PC-9 (cell line): Measurements from ENCODE around the gene CHAD. TPM values are rescaled to one million over a fixed set of nuclear protein-coding genes. Genes with fewer than 3 reads are reported as not detected.

ENCODE experiments used
- BruUV-seq: library from RNA; stranded (reverse); fragments of 400-500 nt; replicated peaks from 2 replicates; lab custom pipeline; 2021; lab: Mats Ljungman, UMichigan
- CTCF ChIA-PET: fragments of 300-600 bp; sonication (Branson Sonifier 250); formaldehyde crosslinking; loops from one replicate; lab custom pipeline; 2022; ENCODE audit warnings: antibody characterized with exemption; lab: Charles Lee
- POLR2A ChIA-PET: fragments of 300-600 bp; sonication (Branson Sonifier 250); formaldehyde crosslinking; loops from one replicate; lab custom pipeline; 2022; ENCODE audit warnings: antibody characterized with exemption; ENCODE audit not compliant: unreplicated experiment; lab: Charles Lee
- DNase-seq, 2 experiments: peaks; one replicate each; pipeline versions ENCODE4 v3.0.0 to v3.0.0-alpha.2; 2015 to 2022; ENCODE audit warnings: mixed read lengths in 1 of 2
- H2AFZ ChIP-seq: fragments of 200-600 bp; sonication (generic); 2 replicates; pipeline ENCODE4 v1.8.1; 2017; ENCODE audit warnings: antibody characterized with exemption
- H3F3A ChIP-seq: fragments of 200-600 bp; sonication (generic); 2 replicates; pipeline ENCODE4 v1.8.1; 2017; ENCODE audit warnings: antibody characterized with exemption, mild to moderate bottlenecking, low read depth; ENCODE audit not compliant: insufficient read depth
- H3K27ac ChIP-seq: fragments of 200-600 bp; sonication (generic); 2 replicates; pipeline ENCODE4 v1.6.1; 2016; ENCODE audit warnings: mixed run types
- H3K27me3 ChIP-seq: fragments of 200-600 bp; sonication (generic); 2 replicates; pipeline ENCODE4 v1.6.1; 2016; ENCODE audit warnings: low read depth, mixed run types; ENCODE audit not compliant: insufficient read depth
- H3K36me3 ChIP-seq: fragments of 200-600 bp; sonication (generic); 2 replicates; pipeline ENCODE4 v1.6.1; 2016; ENCODE audit warnings: low read depth, mixed run types
- H3K4me1 ChIP-seq: fragments of 200-600 bp; sonication (generic); replicated peaks from 2 replicates; pipeline ENCODE4 v1.6.1; 2016; ENCODE audit warnings: mixed run types; ENCODE audit not compliant: insufficient read depth
- H3K4me2 ChIP-seq: fragments of 200-600 bp; sonication (generic); 2 replicates; pipeline ENCODE4 v1.6.1; 2017; ENCODE audit warnings: mixed run types
- H3K4me3 ChIP-seq: fragments of 200-600 bp; sonication (generic); 2 replicates; pipeline ENCODE4 v1.6.1; 2016; ENCODE audit warnings: mixed run types
- H3K79me2 ChIP-seq: fragments of 200-600 bp; sonication (generic); 2 replicates; pipeline ENCODE4 v1.6.1; 2017; ENCODE audit warnings: low read depth, mixed run types
- H3K9me2 ChIP-seq: fragments of 200-600 bp; sonication (generic); 2 replicates; pipeline ENCODE4 v1.8.1; 2017; ENCODE audit warnings: mild to moderate bottlenecking; ENCODE audit not compliant: insufficient read depth
- H3K9me3 ChIP-seq: fragments of 200-600 bp; sonication (generic); 2 replicates; pipeline ENCODE4 v1.8.1; 2016; ENCODE audit warnings: low read depth; ENCODE audit not compliant: insufficient read depth
- H4K20me1 ChIP-seq: fragments of 200-600 bp; sonication (generic); 2 replicates; pipeline ENCODE4 v1.8.1; 2017; ENCODE audit not compliant: insufficient read depth
- EZH2 ChIP-seq: fragments of 200-600 bp; sonication (generic); IDR thresholded peaks from 2 replicates; pipeline ENCODE4 v1.8.0; 2017; ENCODE audit warnings: antibody characterized with exemption, low read depth
- intact Hi-C: fragments of 100-400 bp; cut with micrococcal nuclease; formaldehyde crosslinking; loops from one replicate; pipeline ENCODE4 v1.10.0; 2022; ENCODE audit not compliant: unreplicated experiment
- total RNA-seq: library from RNA; stranded (reverse); gene quantifications from 2 replicates; pipeline ENCODE4 v1.2.3, GENCODE V29; 2021
- TF ChIP-seq, protein P1 (sequence below): fragments of 200-600 bp; sonication (generic); conservative IDR thresholded peaks from 2 replicates; pipeline ENCODE4 v1.6.1; 2017; ENCODE audit warnings: mixed run types, antibody characterized with exemption, mild to moderate bottlenecking, moderate library complexity

CHAD gene
- total RNA-seq, 1 experiment from 2014 or later, result not detected

DNA sequence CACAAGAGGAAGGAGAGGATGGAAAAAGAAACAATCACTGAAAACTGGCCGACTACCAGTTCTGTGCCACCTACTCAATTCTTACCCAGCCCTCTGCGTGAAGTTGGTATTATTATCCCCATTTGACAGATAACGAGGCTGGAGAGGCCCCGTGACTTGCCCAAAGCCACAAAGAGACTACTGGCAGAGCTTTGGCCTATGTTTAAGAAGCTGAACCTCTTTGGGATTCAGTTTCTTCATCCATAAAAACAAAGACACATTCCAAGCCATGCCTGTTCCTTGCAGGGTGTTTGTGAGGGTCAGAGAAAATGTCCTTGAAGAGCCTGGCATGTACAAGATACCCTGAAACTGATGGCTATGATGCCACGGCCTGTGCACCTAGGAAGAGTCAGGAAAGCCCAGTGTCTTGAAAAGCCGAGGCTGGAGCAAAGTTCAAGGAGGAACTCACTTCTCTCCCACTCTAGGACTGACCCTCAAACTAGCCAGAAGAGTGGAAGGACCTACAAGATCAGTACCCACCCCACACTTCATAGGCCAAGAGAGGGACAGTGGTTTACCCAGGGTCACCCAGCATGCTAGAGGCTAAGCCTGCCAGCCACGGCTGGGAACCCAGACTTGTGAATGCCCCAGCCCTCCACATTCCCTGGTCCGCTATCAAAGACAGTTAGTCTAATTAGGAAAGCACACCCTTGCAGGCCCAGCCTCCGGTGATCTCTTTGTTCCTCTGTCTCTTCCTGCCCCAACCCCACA, 44.3 kb downstream of the CHAD start:
- peak overlapping the region; percentile 92 for H3K27ac ChIP-seq
- CTCF ChIA-PET, result no interaction called here
- peak overlapping the region; percentile 91 for H3K4me2 ChIP-seq
- peaks cover 40% of the 10 kb centered on the region for H3F3A ChIP-seq
- H3K27me3 ChIP-seq, result no peaks in the 10 kb centered on the region
- no peaks in the 10 kb centered on the region; the same call in 1 of the 2 replicates for H4K20me1 ChIP-seq
- H2AFZ ChIP-seq, result no peak overlapping the region
- peaks cover 81% of the 10 kb centered on the region for H3K4me1 ChIP-seq
- peaks cover 47% of the 10 kb centered on the region for H3K79me2 ChIP-seq
- POLR2A ChIA-PET, result interaction anchor here (0.7 kb wide), 1 partner anchor 32 kb away, joined by 3 read pairs; no protein-coding TSS in a partner anchor
- peak in 1 of 2 experiments; percentile 45 for DNase-seq
- H3K4me3 ChIP-seq, result peak overlapping the region; percentile 63
- BruUV-seq, result no TSS peak
- no peaks in the 10 kb centered on the region for H3K9me2 ChIP-seq
- intact Hi-C loops, result loop anchor here (1.0 kb wide), 2 partner anchors 18 to 54 kb away; partner anchors contain the start of gene RSAD1
- no peaks in the 10 kb centered on the region for H3K9me3 ChIP-seq
- no peak for TF ChIP-seq EZH2
- TF ChIP-seq, protein P1, sequence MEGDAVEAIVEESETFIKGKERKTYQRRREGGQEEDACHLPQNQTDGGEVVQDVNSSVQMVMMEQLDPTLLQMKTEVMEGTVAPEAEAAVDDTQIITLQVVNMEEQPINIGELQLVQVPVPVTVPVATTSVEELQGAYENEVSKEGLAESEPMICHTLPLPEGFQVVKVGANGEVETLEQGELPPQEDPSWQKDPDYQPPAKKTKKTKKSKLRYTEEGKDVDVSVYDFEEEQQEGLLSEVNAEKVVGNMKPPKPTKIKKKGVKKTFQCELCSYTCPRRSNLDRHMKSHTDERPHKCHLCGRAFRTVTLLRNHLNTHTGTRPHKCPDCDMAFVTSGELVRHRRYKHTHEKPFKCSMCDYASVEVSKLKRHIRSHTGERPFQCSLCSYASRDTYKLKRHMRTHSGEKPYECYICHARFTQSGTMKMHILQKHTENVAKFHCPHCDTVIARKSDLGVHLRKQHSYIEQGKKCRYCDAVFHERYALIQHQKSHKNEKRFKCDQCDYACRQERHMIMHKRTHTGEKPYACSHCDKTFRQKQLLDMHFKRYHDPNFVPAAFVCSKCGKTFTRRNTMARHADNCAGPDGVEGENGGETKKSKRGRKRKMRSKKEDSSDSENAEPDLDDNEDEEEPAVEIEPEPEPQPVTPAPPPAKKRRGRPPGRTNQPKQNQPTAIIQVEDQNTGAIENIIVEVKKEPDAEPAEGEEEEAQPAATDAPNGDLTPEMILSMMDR, result no peak
- peaks cover 7% of the 10 kb centered on the region for H3K36me3 ChIP-seq

DNA sequence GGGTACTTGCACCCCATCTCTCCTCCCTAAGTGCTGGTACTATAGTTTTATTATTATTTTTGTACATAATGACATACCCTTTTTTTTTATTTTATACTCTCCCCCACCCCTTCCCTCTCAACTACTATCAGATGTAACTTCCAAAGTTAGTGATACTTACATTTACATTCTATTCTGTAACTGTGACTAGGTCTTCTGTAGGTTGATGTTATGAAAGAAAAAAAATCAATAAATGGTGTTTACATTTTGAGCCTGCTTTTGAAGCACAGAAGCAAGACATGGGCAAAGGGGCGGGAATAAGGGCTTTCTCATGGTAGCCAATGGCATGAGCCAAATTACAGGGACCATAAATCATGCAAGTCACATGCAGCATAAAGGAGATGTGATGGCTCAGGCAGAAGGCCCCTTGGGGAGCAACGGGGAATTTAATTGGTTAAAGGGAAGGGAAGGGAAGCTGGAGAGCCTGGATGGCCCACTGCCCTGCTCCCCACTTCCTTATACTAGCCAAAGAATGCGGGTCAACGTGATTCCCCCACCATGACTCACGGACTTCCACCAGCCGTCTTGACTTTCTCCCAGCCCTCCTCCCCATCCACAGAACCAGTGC, 45.0 kb downstream of the CHAD start:
- POLR2A ChIA-PET, result interaction anchor here (0.7 kb wide), 1 partner anchor 32 kb away, joined by 3 read pairs; no protein-coding TSS in a partner anchor
- Histone ChIP-seq H3K27ac (peak overlapping the region; percentile 92), H3K4me3 (peak overlapping the region; percentile 24; the same call in 1 of the 2 replicates), H3F3A (peaks cover 40% of the 10 kb centered on the region), H4K20me1 (no peaks in the 10 kb centered on the region; the same call in 1 of the 2 replicates), H3K4me2 (peak overlapping the region; percentile 91), H3K36me3 (peaks cover under 1% of the 10 kb centered on the region; the same call in 1 of the 2 replicates), H3K4me1 (peaks cover 73% of the 10 kb centered on the region), H3K27me3 (no peaks in the 10 kb centered on the region), H3K9me3 (no peaks in the 10 kb centered on the region), H3K9me2 (no peaks in the 10 kb centered on the region), H2AFZ (no peak overlapping the region), H3K79me2 (peaks cover 40% of the 10 kb centered on the region)
- peak; percentile 90 to 100 for DNase-seq
- no TSS peak for BruUV-seq
- CTCF ChIA-PET, result no interaction called here
- TF ChIP-seq, protein P1, result no peak
- TF ChIP-seq EZH2, result no peak
- intact Hi-C loops, result loop anchor here (1.0 kb wide), 2 partner anchors 19 to 55 kb away; partner anchors contain the start of gene RSAD1

DNA sequence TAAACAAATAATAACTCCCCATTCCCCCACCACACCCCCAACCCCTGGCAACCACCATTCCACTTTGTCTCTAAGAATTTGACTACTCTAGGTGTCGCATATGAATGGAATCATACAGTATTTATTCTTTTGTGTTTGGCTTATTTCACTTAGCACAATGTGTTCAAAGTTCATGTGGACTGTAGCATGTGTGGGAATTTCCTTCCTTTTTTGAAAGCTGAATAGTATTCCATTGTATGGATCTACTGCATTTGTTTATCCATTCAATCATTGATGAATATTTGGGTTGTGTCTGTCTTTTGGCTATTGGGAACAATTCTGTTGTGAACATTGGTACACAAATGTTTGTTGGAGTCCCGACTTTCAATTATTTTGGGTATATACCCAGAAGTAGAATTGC, 45.9 kb downstream of the CHAD start:
- Histone ChIP-seq H3K79me2 (peaks cover 30% of the 10 kb centered on the region), H3K4me2 (peak overlapping the region; percentile 91), H3K9me3 (no peaks in the 10 kb centered on the region), H3K9me2 (no peaks in the 10 kb centered on the region), H2AFZ (no peak overlapping the region), H3K27me3 (no peaks in the 10 kb centered on the region), H3K4me1 (peaks cover 65% of the 10 kb centered on the region), H3K4me3 (no peak overlapping the region; the same call in 1 of the 2 replicates), H4K20me1 (no peaks in the 10 kb centered on the region; the same call in 1 of the 2 replicates), H3K27ac (peak overlapping the region; percentile 92), H3F3A (peaks cover 40% of the 10 kb centered on the region), H3K36me3 (no peaks in the 10 kb centered on the region)
- intact Hi-C loops, result no loop called here
- CTCF ChIA-PET, result interaction anchor here (0.7 kb wide), 1 partner anchor 20 kb away, joined by 16 read pairs; no protein-coding TSS in a partner anchor
- TF ChIP-seq, protein P1, result no peak
- POLR2A ChIA-PET, result no interaction called here
- BruUV-seq, result no TSS peak
- no peak for DNase-seq
